GM13976 (cell line): Measurements from ENCODE around the gene DDX1.

Experiments used
- DNase-seq: peaks from one replicate; pipeline ENCODE4 v3.0.0; 2012; ENCODE audit warnings: low spot score
- CTCF ChIP-seq: IDR thresholded peaks from 2 replicates; pipeline ENCODE4 v1.5.1; 2012; ENCODE audit warnings: borderline replicate concordance, mild to moderate bottlenecking; ENCODE audit not compliant: insufficient read depth; ENCODE audit errors: extremely low read depth, missing control alignments, control extremely low read depth
- in situ Hi-C: fragments of 300-500 bp; cut with MboI; formaldehyde crosslinking; loops from one replicate; pipeline ENCODE4 v1.12.0; 2022; ENCODE audit warnings: low sequenced_read_pairs, mixed read lengths, inconsistent platforms; ENCODE audit not compliant: unreplicated experiment

The DDX1 gene

GRCh38 chr2:15556311-15556930, 35.2 kb upstream of the DDX1 start:
- TF ChIP-seq CTCF, result no peak
- no peak for DNase-seq

GRCh38 chr2:15557887-15558311, 33.8 kb upstream of the DDX1 start:
- in situ Hi-C loops, result no loop called here
- no peak for TF ChIP-seq CTCF
- no peak for DNase-seq

More at GRCh38 chr2:15556311-15556930, 35.2 kb upstream of the DDX1 start:
- in situ Hi-C loops, result no loop called here

- TF ChIP-seq CTCF, result no peak
Observed at GRCh38 chr2:15559379-15560139, 32.1 kb upstream of the DDX1 start.

GRCh38 chr2:15560140-15560987, 31.3 kb upstream of the DDX1 start:
- in situ Hi-C loops, result no loop called here
- TF ChIP-seq CTCF, result no peak
- peak; percentile 24 for DNase-seq

More at GRCh38 chr2:15559379-15560139, 32.1 kb upstream of the DDX1 start:
- in situ Hi-C loops, result no loop called here
- no peak for DNase-seq

- in situ Hi-C loops, result no loop called here
- no peak for TF ChIP-seq CTCF
- DNase-seq, result peak; percentile 86
Observed at GRCh38 chr2:15560988-15561573, 30.6 kb upstream of the DDX1 start, which contains the start of gene NBAS. TSS of gene NBAS (minus strand) at chr2:15561334. CDS start at chr2:15561304, 30 bp downstream.

GRCh38 chr2:15561574-15562344, 29.9 kb upstream of the DDX1 start:
- in situ Hi-C loops, result no loop called here
- peak; percentile 30 for DNase-seq
- TF ChIP-seq CTCF, result no peak
